Right lobe of liver (tissue), 6 donors: ENCODE measurements around the gene SH3RF1. TPM values are rescaled to one million over a fixed set of nuclear protein-coding genes. Genes with fewer than 3 reads are reported as not detected.
A peak's percentile ranks its signal among the peaks of the same experiment; 100 is the strongest.

Experiments used
- ATAC-seq, 4 donors: fragments of 200-7000 bp; cut with Tn5 transposase; one replicate each; pipeline ENCODE4 v1.9.1; 2020; ENCODE audit warnings: mild to moderate bottlenecking in 4 of 4, moderate library complexity in 4 of 4
- DNase-seq, 3 donors: peaks; one replicate each; pipeline ENCODE4 v3.0.0-alpha.2; 2020
- H3K27ac ChIP-seq, 3 donors: fragments of 200-600 bp; one replicate each; pipeline ENCODE4 v1.8.0; 2022
- H3K27me3 ChIP-seq, 2 donors: fragments of 200-600 bp; one replicate each; pipeline ENCODE4 v1.8.0; 2022
- H3K36me3 ChIP-seq, 4 donors: fragments of 200-600 bp; sonication (generic) in 1 of 4; one replicate each; pipeline versions ENCODE4 v1.5.1 to v1.8.0; 2017 to 2022; ENCODE audit warnings: control low read depth in 1 of 4
- H3K4me1 ChIP-seq, 4 donors: fragments of 200-600 bp; sonication (generic) in 1 of 4; one replicate each; pipeline versions ENCODE4 v1.5.1 to v1.8.0; 2017 to 2022; ENCODE audit warnings: control low read depth in 1 of 4
- H3K4me3 ChIP-seq, 3 donors: fragments of 200-600 bp; one replicate each; pipeline ENCODE4 v1.8.0; 2022
- H3K9me3 ChIP-seq, 4 donors: fragments of 200-600 bp; sonication (generic) in 1 of 4; one replicate each; pipeline versions ENCODE4 v1.5.1 to v1.8.0; 2017 to 2022; ENCODE audit warnings: control low read depth in 1 of 4
- CTCF ChIP-seq, 4 donors: fragments of 200-600 bp in 3 of 4; fragments of 450-650 bp in 1 of 4; IDR thresholded peaks; one replicate each; pipeline versions ENCODE4 v1.5.1 to v1.8.0; 2016 to 2022; ENCODE audit warnings: antibody characterized with exemption in 4 of 4, mild to moderate bottlenecking in 2 of 4
- POLR2A ChIP-seq: fragments of 450-650 bp; IDR thresholded peaks from one replicate; pipeline ENCODE4 v1.6.1; 2017; ENCODE audit warnings: antibody characterized with exemption, mild to moderate bottlenecking
- WGBS: methylation state at CpG from one replicate; pipeline ENCODE4 v1.1.6; 2018; ENCODE audit warnings: low coverage, low lambda C conversion rate; ENCODE audit not compliant: insufficient coverage; ENCODE audit errors: missing lambda C conversion rate; 5-methylcytosine and 5-hydroxymethylcytosine counted together
- intact Hi-C, 2 donors: fragments of 100-400 bp; cut with DNase I; formaldehyde crosslinking; loops; one replicate each; pipeline versions ENCODE4 v1.11.2 to v1.14.1; 2022
- total RNA-seq, 6 experiments: library from RNA; depleted of rRNA in 2 of 6; stranded (reverse); fragments of >200 nt in 2 of 6; fragmentation: NEBNext Ultra II Directional in 3 of 6; extraction: Animal tissue kit (Norgen Biotek cat#: 25700) in 3 of 6; gene quantifications; one replicate each; pipeline versions ENCODE4 v1.1.0 to v1.2.4, GENCODE V29; 2016 to 2023
- donor health status: DM: no; HTN: yes; CAD: no.
- donor health status: DM: no; HTN: no; CAD: no.
- donor health status: DM: no; HTN: no; CAD: no.
- donor health status: DM: no; HTN: yes; CAD: no.
- donor health status: DM: no; HTN: yes; CAD: no.

SH3RF1 gene
- total RNA-seq, 6 experiments from 2014 or later: 5.5 to 11.0 (median 7.3) TPM

- no peaks in the 10 kb centered on the region for H3K9me3 ChIP-seq
- 58% methylated on average over 2 of the region's 2 CpGs for WGBS
- no peaks in the 10 kb centered on the region for H3K27me3 ChIP-seq
- DNase-seq (no peak), ATAC-seq (peak in 1 of 4 donors; percentile 13)
- no peak overlapping the region for H3K27ac ChIP-seq
- H3K4me1 ChIP-seq: peaks cover 0 to 12% (median 0%) of the 10 kb centered on the region in 4 donors
- no peak overlapping the region for H3K4me3 ChIP-seq
- TF ChIP-seq POLR2A (no peak), CTCF (IDR thresholded peaks at IDR 0.05) (no peak)
- intact Hi-C loops: no loop called here
- H3K36me3 ChIP-seq: no peaks in the 10 kb centered on the region
These were observed 36.8 kb upstream of the SH3RF1 start for GRCh38 chr4:169307576-169307975.

GRCh38 chr4:169305651-169306050 lies 34.9 kb upstream of the SH3RF1 start:
- Histone ChIP-seq H3K4me1 (peaks cover 0 to 12% (median 0%) of the 10 kb centered on the region in 4 donors), H3K36me3 (no peaks in the 10 kb centered on the region), H3K4me3 (no peak overlapping the region), H3K9me3 (no peaks in the 10 kb centered on the region), H3K27ac (no peak overlapping the region), H3K27me3 (no peaks in the 10 kb centered on the region)
- ATAC-seq (no peak), DNase-seq (no peak)
- intact Hi-C loops: no loop called here
- TF ChIP-seq POLR2A (no peak), CTCF (IDR thresholded peaks at IDR 0.05) (no peak)
- 80% methylated on average over 1 of the region's 2 CpGs for WGBS

- no peaks in the 10 kb centered on the region for H3K9me3 ChIP-seq
- no peak for DNase-seq
- no peak overlapping the region for H3K4me3 ChIP-seq
- peaks cover 0 to 12% (median 0%) of the 10 kb centered on the region in 4 donors for H3K4me1 ChIP-seq
- no peak overlapping the region for H3K27ac ChIP-seq
- H3K36me3 ChIP-seq: no peaks in the 10 kb centered on the region
- no peaks in the 10 kb centered on the region for H3K27me3 ChIP-seq
- WGBS: 0% methylated on average over 1 of the region's 1 CpG
- no peak for ATAC-seq
- intact Hi-C loops: no loop called here
- no peak for TF ChIP-seq POLR2A
- no peak for TF ChIP-seq CTCF (IDR thresholded peaks at IDR 0.05)
These were observed 34.4 kb upstream of the SH3RF1 start for GRCh38 chr4:169305173-169305572.

GRCh38 chr4:169295822-169296221 lies 25.1 kb upstream of the SH3RF1 start:
- H3K27ac ChIP-seq: no peak overlapping the region
- no peak for TF ChIP-seq POLR2A
- no peak for TF ChIP-seq CTCF (IDR thresholded peaks at IDR 0.05)
- no peak for DNase-seq
- H3K4me3 ChIP-seq: no peak overlapping the region
- no peak for ATAC-seq
- H3K27me3 ChIP-seq: no peaks in the 10 kb centered on the region
- intact Hi-C loops: no loop called here
- no peaks in the 10 kb centered on the region for H3K9me3 ChIP-seq
- no peaks in the 10 kb centered on the region for H3K36me3 ChIP-seq
- H3K4me1 ChIP-seq: no peaks in the 10 kb centered on the region
